ENCODE data around the gene DIABLO.

Gene DIABLO

DNA sequence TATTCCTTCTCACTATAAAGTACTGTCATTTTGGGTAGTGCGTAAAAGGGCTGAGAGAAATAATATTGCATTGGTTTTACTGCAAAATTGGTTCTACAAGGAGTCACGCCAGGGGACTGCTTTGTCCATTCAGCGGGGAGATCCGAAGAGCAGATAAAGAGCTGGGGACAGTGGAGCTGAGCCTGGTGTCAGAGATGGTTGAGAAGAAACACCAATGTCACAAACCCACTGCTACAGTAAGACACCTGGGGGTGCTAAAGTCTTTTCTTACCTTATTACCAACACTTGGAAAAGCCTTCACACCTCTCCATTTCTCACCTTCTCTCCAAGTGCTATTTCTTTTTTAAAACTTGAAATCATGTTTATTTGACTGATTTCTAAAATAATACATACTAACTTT, 66.0 kb downstream of the DIABLO start:
- no peak for DNase-seq (ENCODE audit: low read depth in 2 of 2, low spot score in 1 of 2)

DNA sequence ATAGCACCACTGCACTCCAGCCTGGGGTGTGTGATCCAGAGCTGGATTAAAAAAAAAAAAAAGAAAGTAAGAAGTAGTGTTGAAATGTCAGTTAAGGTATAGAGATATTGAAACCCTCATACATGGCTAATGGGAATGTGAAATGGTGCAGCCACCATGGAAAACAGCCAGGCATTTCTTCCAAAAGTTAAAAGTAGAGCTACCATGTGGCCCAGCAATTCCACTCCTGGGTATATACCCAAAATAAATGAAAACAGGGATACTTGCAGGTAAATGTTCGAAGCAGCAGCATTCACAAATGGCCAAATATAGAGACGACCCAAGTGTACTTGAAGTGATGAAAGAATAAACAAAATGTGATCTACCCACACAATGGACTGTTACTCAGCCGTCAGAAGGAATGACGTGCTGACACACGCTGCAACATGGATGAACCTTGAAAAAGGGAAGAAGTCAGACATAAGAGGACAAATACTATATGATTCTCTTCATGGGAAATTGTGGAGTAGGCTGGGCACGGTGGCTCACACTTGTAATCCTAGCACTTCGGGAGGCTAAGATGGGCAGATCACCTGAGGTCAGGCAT, 67.1 kb downstream of the DIABLO start:
- no peak for DNase-seq (ENCODE audit: low read depth in 2 of 2, low spot score in 1 of 2)

All from stimulated activated CD8-positive, alpha-beta memory T cell treated with anti-CD3 and anti-CD28 coated beads, Interleukin-4, amount 100 ng/mL, for 1 hour (primary cell).